ENCODE data around the gene PAPLN.

PAPLN gene

DNA sequence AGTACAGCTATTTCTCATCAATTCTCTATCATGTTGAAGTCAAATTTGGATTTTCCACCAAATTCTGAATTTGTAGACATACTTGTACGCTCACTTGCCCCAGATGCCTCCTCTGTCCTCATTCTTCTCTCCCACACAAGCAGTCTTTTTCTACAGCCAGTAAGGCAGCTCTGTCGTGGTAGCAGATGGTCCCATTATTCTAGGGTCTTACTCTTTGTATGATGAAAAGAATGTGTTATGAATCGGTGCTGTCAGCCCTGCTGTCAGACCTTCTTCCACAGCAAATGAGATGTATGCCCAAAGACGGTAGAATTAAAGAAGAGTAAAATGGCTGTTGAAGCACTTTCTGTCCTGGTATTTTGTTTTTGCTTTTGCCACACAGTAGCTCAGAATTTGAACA, 17.2 kb upstream of the PAPLN start:
- TF ChIP-seq, protein P1, sequence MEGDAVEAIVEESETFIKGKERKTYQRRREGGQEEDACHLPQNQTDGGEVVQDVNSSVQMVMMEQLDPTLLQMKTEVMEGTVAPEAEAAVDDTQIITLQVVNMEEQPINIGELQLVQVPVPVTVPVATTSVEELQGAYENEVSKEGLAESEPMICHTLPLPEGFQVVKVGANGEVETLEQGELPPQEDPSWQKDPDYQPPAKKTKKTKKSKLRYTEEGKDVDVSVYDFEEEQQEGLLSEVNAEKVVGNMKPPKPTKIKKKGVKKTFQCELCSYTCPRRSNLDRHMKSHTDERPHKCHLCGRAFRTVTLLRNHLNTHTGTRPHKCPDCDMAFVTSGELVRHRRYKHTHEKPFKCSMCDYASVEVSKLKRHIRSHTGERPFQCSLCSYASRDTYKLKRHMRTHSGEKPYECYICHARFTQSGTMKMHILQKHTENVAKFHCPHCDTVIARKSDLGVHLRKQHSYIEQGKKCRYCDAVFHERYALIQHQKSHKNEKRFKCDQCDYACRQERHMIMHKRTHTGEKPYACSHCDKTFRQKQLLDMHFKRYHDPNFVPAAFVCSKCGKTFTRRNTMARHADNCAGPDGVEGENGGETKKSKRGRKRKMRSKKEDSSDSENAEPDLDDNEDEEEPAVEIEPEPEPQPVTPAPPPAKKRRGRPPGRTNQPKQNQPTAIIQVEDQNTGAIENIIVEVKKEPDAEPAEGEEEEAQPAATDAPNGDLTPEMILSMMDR (IDR thresholded peaks at IDR 0.05; ENCODE audit: insufficient read depth, low read depth, low read length, missing control alignments), result no peak
- DNase-seq (ENCODE audit: low read depth), result no peak
- H3K4me3 ChIP-seq (ENCODE audit: low read depth, low read length), result no peak overlapping the region

DNA sequence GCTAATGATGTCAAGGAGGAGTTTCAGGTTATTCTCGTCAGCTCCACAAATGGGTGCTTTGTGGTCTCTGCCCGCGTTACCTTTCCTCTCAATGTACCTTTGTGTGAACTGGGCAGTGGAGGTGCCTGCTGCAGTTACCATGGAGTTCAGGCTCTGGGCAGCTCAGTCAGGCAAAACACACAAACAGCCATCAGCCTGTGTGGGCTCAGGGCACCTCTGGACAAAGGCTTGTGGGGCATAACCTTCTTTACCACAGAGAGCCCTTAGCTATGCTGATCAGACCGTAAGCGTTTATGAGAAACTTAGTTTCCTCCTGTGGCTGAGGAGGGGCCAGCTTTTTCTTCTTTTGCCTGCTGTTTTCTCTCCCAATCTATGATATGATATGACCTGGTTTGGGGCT, 16.7 kb upstream of the PAPLN start:
- TF ChIP-seq, protein P1 (IDR thresholded peaks at IDR 0.05; ENCODE audit: insufficient read depth, low read depth, low read length, missing control alignments), result no peak
- H3K4me3 ChIP-seq (ENCODE audit: low read depth, low read length), result no peak overlapping the region
- DNase-seq (ENCODE audit: low read depth), result no peak

DNA sequence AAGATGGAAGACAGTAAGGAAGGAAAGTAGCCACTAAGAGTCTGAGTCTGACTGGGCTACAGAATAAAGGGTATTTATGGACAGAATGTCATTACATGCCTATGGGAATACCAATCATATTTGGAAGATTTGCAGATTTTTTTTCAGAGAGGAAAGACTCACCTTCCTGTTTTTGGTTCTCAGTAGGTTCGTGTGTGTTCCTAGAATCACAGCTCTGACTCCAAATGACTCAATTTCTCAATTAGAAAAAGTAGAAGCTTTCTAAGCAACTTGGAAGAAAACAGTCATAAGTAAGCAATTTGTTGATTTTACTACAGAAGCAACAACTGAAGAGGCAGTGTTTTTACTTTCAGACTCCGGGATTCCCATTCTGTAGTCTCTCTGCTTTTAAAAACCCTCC, 15.4 kb upstream of the PAPLN start:
- no peak for DNase-seq (ENCODE audit: low read depth)
- TF ChIP-seq, protein P1 (IDR thresholded peaks at IDR 0.05; ENCODE audit: insufficient read depth, low read depth, low read length, missing control alignments), result no peak
- no peak overlapping the region for H3K4me3 ChIP-seq (ENCODE audit: low read depth, low read length)

GRCh38 chr14:73223049-73223448, 14.3 kb upstream of the PAPLN start:
- TF ChIP-seq, protein P1 (IDR thresholded peaks at IDR 0.05; ENCODE audit: insufficient read depth, low read depth, low read length, missing control alignments), result no peak
- no peak overlapping the region for H3K4me3 ChIP-seq (ENCODE audit: low read depth, low read length)
- peak; percentile 78 for DNase-seq (ENCODE audit: low read depth)

DNA sequence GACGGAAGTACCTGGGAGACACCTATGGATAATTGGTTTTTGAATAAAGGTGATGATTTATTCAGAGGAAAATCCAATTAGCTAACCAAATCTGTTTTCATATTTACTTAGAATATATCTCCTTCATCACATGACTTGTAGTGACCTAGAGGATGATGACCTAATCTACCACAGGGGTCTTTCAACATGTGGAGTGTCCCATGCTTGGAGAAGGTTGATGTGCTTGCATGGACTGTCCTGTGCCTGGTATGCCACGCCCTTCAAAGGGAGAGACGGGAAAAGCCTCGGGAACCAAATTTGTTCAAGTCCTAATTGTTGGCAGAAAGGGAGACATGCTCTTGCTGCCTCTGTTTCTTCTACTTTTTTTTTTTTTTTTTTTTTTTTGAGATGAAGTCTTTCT, 11.8 kb upstream of the PAPLN start:
- no peak for DNase-seq (ENCODE audit: low read depth)
- no peak overlapping the region for H3K4me3 ChIP-seq (ENCODE audit: low read depth, low read length)
- TF ChIP-seq, protein P1 (IDR thresholded peaks at IDR 0.05; ENCODE audit: insufficient read depth, low read depth, low read length, missing control alignments), result no peak

- DNase-seq (ENCODE audit: low read depth), result peak; percentile 39
- no peak overlapping the region for H3K4me3 ChIP-seq (ENCODE audit: low read depth, low read length)
- TF ChIP-seq, protein P1 (IDR thresholded peaks at IDR 0.05; ENCODE audit: insufficient read depth, low read depth, low read length, missing control alignments), result no peak
Observed at GRCh38 chr14:73227812-73228781, 9.2 kb upstream of the PAPLN start.
